GM19193 (cell line): ENCODE results near the gene ANKRD16.

ENCODE experiments used
- POLR2A ChIP-seq: IDR thresholded peaks from 4 replicates; pipeline ENCODE4 v1.6.1; 2011; ENCODE audit not compliant: insufficient read depth, insufficient read length; ENCODE audit errors: extremely low read depth

ANKRD16 gene

DNA sequence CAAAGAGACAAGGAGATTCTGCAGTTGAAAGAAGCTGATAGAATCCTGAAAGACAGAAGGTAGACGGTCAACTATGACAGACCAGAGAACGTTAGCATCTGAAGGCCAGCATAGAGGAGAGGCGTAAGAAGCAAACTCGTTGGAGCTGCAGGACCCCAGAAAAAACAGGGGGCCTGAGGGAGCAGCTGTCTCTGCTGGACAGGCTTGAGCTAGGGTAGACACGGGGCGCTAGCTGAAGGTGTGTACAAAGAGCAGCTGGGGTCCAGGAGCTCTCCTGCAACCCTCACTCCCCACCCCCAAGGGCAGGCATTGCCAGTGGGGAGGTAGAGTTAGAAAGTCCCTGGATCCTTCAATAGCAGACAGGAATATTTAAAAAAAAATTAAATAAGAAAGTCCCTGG lies 61.9 kb downstream of the ANKRD16 start:
- TF ChIP-seq POLR2A: no peak

DNA sequence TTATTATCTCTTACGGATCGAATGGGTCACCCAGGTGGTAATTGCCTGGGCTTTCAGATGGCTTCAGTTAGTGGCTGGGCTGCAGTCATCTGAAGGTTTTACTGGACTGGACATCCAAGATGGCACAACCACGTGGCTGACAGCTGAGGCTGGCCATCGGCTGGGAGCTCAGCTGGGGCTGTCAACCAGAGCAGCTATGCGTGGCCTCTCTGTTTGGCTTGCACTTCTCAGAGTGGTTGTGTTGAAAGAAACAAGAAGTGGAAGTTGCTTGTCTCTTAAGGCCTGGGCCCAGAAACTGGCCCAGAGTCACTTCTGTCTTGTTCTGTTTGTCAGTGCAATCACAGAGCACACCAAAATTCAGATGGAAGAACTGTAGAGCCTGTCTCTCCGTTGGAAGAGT lies 70.8 kb downstream of the ANKRD16 start:
- TF ChIP-seq POLR2A: no peak

DNA sequence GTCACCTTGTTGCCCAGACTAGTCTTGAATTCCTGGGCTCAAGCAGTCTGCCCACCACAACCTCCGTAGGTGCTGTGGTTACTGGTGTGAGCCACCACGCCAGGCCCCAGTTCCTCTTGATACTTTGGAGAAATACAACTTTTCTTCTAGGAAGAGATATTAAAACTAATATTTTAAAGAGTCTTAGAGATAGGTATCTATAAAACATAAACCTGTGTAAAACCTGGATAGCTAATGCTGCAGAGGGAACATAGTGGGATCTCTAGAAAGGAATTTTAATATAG lies 71.7 kb downstream of the ANKRD16 start:
- TF ChIP-seq POLR2A: no peak

DNA sequence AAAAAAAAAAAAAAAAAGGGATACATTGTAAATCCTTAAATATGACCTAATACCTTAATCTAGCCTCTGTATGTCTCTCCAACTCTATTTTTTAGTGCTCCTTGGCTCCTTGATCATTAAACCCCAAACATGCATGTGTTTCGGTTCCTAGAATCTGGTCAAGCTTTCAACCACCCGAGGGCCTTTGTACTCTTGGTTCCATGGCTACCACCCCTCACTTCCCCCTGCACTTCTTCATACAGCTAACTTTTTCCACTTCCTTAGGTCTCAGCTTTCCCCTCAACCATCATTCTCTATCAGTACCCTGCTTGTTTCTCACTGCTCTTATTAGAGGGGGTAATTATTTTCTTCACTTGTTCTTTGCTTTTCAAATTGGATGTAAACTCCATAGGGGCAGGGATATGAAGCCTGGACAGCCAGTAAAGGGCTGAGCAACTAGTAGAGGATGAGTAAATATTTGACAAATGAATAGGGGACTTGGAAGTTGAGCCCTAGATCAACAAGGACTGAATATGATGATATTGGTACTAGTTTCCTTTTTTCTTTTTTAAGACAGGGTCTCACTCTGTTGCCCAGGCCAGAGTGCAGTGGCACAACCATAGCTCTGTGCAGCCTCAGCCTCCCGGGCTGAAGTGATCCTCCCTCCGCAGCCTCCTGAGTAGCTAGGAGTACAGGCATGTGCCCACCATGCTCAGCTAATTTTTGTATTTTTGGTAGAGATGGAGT lies 72.2 kb downstream of the ANKRD16 start:
- no peak for TF ChIP-seq POLR2A

DNA sequence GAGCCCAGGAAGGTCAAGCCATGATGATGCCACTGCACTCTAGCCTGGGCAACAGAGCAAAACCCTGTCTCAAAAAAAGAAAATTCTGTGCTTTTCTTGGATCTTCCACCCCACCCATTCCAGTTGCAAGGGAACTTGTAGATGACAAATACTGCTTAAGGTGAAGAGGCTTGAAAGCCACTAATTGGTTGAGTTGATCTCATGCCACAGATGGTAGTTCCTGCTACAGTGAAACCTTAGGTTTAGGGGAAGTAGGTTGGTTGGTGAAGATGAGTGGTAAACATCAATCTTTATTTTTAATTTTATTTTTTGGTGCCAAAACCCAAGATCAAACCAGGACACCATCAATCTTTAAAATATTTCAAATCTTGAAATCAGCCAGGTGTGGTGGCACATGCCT lies 73.5 kb downstream of the ANKRD16 start:
- no peak for TF ChIP-seq POLR2A

DNA sequence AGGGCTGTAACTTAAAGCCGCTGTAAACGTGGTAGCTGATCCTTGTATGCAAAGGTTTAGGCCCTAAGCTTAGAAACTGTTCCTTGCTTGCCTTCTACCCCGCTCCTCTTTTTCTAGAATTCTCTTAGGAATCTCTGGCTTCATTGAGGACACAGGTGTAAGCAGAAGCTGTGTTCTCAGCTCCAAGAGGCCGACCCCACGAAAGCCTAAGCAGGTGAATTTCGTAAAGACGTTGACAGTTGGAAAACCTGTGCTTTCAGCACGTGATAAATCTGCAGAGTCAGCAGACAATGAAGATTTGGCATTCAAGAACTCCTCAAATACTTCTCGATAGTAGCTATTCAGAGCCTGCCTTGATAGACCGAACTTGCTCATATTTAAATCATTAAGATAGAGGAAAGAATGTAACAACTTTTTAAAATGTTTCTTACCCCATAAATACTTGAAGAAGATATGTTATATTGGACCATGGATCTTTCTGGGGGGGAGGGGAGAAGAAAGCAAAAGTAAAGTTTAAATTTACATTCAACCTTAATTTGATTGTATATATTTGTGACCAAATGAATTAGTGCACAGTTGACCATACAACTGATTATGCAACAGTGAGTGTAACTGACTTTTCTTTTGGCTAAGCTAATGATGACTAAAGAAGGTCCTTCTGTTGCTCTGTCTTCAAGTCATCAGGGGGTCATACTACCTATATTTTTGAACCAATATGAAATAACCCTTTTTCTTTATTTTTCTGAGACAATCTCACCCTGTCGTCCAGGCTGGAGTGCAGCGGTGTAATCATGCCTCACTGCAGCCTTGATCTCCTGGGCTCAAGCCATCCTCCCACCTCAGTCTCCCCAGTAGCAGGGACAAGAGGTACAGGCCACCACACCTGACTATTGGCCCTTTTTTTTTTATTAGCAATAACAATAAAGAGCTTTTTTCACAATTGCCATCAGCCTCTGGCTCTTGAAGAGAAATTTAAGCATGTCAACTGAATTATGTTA lies 75.3 kb downstream of the ANKRD16 start:
- no peak for TF ChIP-seq POLR2A

DNA sequence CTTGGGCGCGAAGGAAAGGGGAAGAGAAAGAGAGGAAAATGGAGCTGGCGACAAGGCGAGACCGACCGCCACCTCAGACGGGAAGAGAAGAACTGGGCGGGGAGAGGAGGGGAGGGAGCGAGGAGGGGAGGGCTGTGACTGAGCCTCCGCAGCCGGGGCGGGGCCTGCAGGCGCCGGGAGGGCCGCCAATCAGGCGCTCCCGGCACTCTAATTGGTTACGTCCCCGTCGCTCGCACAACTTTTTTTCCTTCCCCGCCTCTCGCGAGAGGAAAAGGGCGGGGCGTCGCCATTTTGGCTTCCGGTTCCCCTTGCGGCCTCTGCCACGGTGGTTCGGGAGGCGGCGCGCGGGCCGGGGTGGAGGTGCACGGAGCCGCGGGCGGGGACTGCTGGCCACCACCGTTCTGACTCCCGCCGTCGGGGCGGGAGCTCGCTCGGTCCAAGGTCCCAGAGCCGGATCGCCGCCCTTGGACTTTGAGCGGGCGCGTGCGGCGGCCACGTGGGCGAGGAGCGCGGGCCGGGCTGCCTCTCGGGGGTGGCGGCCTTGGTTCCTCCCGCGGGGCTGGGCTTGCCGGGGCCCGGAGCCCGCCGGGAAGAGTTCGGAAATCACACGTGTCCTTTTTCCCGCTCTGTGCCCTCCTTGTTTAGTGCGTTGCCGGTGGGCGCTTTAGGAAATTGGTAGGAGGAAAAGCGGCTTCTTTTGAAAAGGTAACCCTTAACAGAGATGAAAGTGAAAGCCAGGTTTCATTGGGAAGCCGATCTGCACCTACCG lies 76.2 kb downstream of the ANKRD16 start, which contains the start of gene GDI2:
TSS of gene GDI2 (minus strand) at position 94 of the 769 bp plus-strand sequence. CDS start 176 bp downstream, outside the sequence.
- TF ChIP-seq POLR2A: peak; percentile 92

DNA sequence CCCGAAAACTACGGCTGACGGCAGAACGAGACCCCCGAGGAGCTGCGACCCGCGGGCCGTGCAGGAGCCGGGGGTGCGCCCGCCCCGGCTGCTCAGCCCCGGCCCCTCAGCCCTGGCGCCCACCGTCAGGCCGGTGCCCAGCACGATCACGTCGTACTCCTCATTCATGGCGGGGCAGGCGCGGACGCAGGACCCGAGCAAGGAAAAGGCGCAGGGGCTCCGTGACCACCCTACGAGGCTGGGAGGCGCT lies 76.7 kb downstream of the ANKRD16 start:
- no peak for TF ChIP-seq POLR2A

DNA sequence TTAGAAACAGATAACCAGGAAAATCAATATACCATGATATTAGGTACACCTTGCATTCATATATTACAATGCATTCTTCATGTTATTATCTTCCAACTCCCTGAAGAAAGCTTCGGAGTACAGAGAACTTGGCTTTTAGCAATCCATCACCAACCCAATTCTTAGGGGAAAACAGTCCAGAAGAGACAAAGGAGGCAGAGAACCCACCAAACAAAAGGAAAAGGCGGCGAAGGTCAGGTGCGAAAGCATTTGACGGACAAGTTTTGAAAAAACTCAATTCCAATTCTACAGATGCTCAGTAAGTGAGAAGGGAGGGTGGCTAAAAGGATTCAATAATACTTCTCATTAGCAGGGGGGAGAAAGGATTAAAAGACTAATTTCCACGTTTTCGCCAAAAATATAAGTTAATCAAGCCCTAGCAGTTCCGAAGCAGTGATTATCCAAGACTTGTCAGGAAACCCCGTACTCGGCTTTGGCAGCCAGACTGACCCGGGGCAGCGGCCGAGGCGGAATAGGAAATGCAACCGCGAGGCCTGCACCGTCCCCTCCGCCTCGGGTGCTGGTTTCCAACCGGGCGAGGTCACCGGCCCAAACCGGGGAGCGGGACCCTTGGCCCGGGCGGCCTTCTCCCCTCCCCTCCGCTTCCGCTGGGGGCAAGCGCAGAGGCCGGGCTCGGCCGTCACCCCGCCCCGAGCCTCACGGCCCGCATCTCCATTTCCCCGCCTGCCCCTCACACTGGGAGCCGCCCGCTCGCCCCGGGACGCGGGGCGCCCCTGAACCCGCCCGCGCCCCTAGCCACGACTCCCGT lies 77.2 kb downstream of the ANKRD16 start:
- TF ChIP-seq POLR2A: no peak
